Measurements from ENCODE around the gene HYAL2.
A peak's percentile ranks its signal among the peaks of the same experiment; 100 is the strongest.

HYAL2 gene

DNA sequence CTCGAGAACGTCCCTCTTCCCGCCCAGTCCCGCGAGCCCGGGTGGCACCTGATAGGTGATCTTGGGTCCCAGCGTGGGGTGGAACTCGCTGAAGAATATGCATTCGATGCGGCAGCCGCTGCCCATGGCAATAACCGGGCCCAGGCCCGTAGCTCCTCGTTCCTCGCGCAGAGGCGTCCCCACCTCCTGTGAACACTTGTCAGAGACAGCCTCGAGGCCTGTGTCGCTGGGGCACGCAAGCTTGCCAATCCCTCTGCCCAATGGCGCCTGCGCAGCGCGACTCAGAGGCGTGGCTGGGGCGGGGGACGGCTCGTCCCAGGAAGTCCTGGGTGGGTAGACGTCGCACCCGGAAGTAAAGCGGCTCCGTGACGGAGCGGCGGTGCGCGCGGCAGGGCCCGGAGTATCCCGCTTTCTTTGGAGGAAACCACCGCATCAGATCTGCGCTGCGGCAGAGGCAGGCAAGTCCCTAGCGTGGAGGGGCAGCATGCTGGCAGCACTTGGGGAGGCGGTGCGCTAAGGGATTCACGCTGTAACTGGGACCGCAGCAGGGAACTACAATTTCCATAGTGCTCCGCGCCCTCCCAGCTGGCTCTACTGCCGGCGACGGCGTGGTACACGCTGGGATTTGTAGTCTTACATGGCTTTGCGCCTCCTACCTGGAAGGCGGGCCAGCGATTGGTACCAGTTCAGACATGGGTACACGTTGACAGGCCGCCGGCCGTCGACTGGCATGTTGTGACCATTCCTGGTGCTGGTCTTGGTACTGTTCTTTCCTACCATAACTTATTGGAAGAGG, 28.2 kb upstream of the HYAL2 start, which contains the start of the genes CYB561D2 and NPRL2:
Gene CYB561D2, plus strand, starts transcription at position 336 of the 796 bp plus-strand sequence. CDS start 572 bp downstream, outside the sequence.
Gene NPRL2, minus strand, starts transcription at position 249 of the 796 bp plus-strand sequence. Its CDS starts 123 bp downstream, at position 126.
- DNase-seq: peak; percentile 85

DNA sequence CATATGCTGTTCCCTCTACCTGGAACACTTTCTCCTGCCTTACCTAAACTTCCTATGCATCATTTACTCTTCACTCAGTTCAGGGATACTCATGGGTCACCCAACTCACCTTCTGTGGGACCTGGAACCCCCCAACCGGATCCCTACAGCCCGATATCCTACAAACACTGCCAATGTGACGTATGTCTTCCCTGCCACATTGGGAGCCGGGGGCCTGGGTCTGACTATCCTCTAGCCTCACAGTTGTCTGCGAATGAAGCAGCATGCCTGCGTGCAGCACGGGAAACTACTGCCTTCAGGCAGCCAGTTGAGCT, 27.6 kb upstream of the HYAL2 start:
- no peak for DNase-seq

DNA sequence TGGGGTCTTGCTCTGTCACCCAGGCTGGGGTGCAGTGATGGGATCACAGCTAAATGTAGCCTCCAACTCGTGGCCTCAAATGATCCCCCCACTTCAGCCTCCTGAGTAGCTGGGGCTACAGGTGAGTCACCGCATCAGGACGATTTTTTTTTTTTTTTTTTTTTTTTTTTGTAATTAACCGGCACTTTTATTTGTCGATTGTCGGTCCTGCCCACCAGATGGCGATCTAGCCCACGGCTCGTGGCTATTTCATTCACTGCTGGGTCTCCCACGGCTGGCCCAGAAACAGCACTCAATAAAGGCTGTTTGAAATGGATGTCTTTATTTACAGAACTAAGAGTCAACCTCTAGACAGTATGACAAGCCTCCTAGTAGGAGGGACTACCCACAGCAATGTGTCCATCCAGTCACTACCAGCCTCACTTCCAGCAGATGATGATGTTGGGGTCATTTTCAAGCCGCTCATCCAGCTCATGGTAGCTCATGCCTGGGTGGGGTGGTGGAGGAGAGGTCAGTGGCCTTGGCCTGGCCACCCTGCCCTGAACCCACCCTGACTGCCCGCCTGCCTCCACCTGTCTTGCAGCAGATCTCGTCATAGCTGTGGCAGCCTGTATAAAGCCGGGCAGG, 24.8 kb upstream of the HYAL2 start:
- DNase-seq: peak; percentile 49

- DNase-seq: peak; percentile 26
Observed at GRCh38 chr3:50345586-50346234, 23.2 kb upstream of the HYAL2 start, which contains the start of gene ZMYND10. ZMYND10 (minus strand) TSS chr3:50345732; CDS start chr3:50345579, 153 bp downstream.

DNA sequence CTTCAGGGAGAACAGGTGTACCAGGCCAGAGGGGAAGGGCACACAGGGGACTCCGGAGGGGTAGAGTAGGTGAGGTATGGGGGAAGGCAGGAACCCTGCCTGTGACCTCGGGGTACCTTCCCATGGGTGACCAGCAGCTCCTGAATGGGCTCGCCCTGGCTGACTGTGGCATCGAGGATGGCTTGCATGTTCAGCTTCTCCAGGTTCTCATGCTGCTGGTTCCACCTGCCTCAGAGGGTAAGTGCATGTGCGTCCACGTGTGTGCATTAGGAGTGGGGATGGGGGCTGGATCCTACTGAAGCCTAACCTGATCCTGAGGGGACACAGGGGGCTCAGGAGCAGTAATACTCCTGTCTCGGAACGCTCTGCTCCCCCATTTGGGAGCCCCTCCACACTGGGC, 22.5 kb upstream of the HYAL2 start:
- DNase-seq: no peak

DNA sequence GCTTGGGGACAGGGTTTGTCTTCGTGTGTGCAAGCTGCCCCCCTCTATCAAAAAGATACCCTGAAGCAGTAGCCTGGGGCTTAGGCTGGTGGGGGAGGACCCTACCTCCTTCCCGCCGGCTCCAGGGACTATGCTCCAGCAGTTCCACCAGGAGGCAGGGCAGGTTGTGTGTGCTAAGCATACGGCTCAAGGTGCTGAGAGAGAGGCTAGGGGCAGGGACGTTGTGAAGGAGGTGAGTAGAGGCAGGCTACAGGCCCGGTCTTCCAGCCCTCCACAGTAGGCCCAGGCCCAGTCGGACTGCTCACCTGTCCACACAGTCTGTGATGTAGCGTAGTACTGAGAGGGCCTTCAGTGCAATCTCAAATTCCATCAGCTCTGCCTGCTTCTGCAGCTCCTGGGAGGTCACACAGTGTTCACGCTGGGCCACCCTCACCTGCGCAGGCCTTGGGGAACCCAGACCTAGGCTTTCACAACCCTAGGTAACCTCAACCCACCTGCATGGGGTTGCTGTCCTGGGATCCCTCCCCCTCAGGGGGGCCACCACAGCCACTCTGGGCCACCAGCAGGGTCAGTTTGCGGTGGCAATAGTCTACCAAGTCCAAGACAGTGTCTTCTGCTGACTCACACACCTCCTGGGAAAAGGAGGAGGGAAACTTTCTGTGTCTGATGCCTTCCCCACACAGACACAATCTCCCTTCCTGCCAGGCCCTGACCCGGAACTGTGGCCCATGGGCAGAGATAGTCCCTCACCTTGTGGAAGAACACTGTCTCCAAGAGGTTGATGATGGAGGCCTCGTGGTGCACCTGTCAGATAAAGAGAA, 20.5 kb upstream of the HYAL2 start:
- DNase-seq: no peak

DNA sequence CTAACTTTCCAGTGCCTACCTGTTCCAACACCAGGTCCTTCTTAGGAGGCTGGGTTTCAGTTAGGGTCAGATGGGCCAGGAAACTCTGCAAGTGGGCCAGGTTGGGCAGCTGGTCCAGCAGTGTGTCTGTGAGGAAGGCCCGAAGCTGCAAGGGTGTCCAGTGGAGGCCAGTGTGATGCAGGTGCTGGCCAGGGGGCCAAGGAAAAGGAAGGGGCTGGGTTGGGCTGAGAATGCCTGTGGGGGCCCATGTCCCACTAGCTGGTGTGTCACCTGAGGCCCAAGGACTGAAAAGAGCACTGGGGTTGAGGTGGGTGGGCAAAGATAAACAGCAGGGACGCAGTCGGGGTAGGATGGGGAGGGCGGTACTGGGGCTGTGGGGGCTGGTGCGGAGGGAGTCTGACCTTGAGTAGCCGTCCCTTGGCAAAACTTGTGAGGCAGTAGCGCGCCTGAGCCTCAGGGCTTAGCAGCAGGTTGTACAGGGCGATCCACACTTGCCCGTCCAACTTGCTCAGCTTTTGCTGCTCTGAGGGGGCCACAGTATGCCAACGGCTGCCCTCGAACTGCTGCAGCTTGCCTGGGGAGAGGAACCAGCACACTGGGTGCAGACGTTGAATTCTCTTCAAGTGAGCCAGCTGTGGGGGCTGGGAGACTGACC, 19.6 kb upstream of the HYAL2 start:
- DNase-seq: no peak

GRCh38 chr3:50341537-50341936, 19.0 kb upstream of the HYAL2 start:
- no peak for DNase-seq

- no peak for DNase-seq
Observed at GRCh38 chr3:50340448-50341329, 18.1 kb upstream of the HYAL2 start, which contains the start of gene RASSF1. RASSF1 (minus strand) TSS chr3:50340836; CDS start chr3:50340805, 31 bp downstream.

- DNase-seq: no peak
Observed at GRCh38 chr3:50340147-50340447, 17.6 kb upstream of the HYAL2 start.

DNA sequence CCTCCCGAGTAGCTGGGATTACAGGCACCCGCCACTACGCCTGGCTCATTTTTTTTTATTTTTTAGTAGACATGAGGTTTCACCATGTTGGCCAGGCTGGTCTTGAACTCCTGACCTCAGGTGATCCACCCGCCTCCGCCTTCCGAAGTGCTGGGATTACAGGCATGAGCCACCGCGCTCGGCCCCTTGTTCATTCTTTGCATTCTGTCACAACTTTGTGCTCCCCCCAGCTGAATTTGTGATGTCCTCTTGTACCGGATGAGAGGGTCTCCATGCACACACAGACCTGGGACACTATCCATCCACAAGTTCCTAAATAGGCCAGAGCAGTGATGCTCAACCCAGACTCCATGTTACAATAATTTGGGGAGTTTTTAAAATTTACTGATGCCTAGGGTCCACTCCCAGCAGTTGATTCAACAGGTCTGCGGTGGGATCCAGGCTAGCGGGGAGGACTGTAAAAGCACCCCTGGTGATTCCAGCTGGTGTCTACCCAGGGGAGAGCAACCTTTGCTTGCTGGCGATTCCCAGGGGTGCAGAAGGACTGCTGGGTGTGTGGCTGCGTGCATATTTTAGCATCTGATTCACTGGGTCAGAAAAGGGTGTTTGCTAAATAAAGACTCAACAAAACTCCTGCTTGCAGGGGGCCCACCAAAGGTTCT, 17.1 kb upstream of the HYAL2 start:
- DNase-seq: no peak

GRCh38 chr3:50338965-50339364, 16.4 kb upstream of the HYAL2 start:
- no peak for DNase-seq

DNA sequence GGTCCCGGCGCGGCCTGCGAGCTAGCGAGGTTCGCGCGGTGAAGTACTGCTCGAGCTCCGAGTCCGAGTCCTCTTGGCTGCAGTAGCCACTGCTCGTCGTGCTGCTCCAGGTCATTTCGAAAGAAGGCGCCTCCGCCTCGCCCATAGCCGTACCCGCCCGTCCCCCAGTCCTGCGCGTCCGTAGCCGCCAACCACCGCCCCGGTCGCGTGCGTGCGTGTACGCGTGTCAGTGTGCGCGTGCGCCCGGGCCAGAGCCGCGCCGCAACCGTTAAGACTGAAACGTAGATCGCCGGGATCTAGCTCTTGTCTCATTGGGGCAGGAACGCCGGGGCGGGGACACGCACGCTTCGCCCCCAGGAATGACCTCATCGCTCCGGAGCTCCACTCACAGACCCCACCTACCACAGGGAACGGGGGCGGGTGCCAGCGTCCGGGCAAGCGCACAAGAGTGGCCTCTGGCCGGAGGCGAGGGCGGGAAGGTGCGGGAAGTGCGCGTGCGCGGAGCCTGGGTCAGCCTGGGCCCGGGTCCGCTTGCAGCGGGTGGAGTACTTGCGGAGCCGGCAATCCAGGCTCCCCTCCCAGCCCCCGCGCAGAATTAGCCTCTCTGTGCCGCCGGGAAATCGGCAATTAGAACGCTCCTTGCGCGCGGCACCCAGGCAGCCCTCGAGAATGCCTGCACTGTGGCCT, 14.8 kb upstream of the HYAL2 start:
- DNase-seq: peak; percentile 95

- no peak for DNase-seq
Observed at GRCh38 chr3:50336452-50337174, 14.1 kb upstream of the HYAL2 start.

DNA sequence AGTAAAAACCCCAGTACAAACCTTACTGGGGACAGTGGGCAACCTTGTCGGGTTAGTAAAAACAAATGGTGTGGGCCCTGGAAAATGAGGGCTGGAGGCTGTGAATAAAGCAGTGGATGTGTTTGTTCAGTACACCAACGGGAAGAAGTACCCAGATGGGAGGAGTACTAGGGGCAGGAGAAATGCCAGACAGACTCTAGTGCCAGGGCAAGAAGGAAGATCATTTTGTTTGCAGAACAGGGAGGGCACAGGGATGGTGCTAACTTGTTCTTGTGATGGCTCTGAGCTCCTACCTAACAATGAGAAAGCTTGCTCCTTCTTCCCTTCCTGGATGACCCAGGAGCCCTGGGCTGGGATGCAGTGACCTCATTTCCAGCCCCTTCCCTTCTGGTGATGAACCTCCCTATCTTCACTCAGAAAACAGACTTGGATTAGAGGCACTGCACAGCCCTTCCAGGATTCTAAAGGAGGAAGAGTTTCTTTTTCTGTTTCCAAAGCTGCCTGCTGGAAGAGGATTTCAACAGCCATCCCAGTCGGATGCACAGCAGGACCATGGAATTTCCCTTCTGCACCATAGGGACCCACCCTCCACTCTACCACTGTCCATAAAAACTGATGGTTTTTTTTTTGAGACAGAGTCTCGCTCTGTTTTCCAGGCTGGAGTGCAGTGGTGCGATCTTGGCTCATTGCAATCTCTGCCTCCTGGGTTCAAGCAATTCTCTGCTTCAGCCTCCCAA, 12.0 kb upstream of the HYAL2 start:
- DNase-seq: no peak

DNA sequence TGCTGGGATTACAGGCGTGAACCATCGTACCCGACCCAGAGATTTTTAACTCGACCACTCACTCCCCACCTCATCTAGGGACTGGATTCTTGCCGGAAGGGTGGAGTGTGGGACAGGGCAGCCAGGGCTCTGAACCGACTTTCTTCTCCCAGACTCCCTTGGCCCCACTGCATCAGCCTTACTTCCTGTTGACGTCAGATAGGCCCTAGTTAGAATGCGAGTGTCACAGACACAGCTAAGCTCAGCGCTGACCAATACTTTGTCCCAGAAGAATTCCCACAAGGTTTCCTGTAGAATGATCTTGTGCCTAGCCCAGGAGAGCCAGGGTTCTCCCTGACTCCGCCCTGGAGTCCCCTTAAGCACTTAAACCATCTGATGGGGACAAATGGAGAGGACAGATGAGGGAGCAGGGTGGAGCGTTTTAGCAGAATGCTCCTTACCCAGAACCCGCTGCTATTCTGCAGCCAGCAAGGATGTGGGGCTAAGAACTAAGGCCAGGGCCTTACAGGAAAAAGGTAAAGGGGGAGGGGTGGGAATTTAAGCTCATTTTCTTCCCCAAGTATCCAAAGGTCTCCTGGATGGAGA, 11.3 kb upstream of the HYAL2 start:
- DNase-seq: no peak

- DNase-seq: no peak
Observed at GRCh38 chr3:50331364-50331907, 8.9 kb upstream of the HYAL2 start.

- no peak for DNase-seq
Observed at GRCh38 chr3:50330330-50330729, 7.8 kb upstream of the HYAL2 start.
